Astrocyte (in vitro differentiated cells and primary cell): ENCODE measurements around the gene TRDN. TPM values are rescaled to one million over a fixed set of nuclear protein-coding genes. Genes with fewer than 3 reads are reported as not detected.

Experiments
- DNase-seq: peaks from one replicate; pipeline ENCODE4 v3.0.0-alpha.2; 2010; ENCODE audit warnings: low read depth
- FAIRE-seq: peaks from 2 replicates; lab custom pipeline; 2011; peaks lifted over from hg19 to GRCh38; lab: Jason Lieb, UNC
- H2AFZ ChIP-seq: 2 replicates; pipeline ENCODE4 v1.6.0; 2012; ENCODE audit warnings: low read depth, low read length, inconsistent platforms
- H3K27ac ChIP-seq: 2 replicates; pipeline ENCODE4 v1.5.1; 2011; ENCODE audit warnings: low read depth, low read length, inconsistent platforms
- H3K27me3 ChIP-seq: 2 replicates; pipeline ENCODE4 v1.6.0; 2011; ENCODE audit warnings: low read length, inconsistent platforms; ENCODE audit not compliant: insufficient read depth
- H3K36me3 ChIP-seq: 2 replicates; pipeline ENCODE4 v1.5.1; 2011; ENCODE audit warnings: low read length, inconsistent platforms; ENCODE audit not compliant: insufficient read depth
- H3K4me1 ChIP-seq: 2 replicates; pipeline ENCODE4 v1.5.1; 2011; ENCODE audit warnings: low read length, inconsistent platforms; ENCODE audit not compliant: insufficient read depth
- H3K4me2 ChIP-seq: 2 replicates; pipeline ENCODE4 v1.6.0; 2012; ENCODE audit warnings: low read length, inconsistent platforms
- H3K4me3 ChIP-seq: 2 replicates; pipeline ENCODE4 v1.5.1; 2011; ENCODE audit warnings: low read depth, mild to moderate bottlenecking, low read length, inconsistent platforms; ENCODE audit not compliant: insufficient read depth
- H3K79me2 ChIP-seq: 2 replicates; pipeline ENCODE4 v1.6.0; 2012; ENCODE audit warnings: mild to moderate bottlenecking, low read length, inconsistent platforms; ENCODE audit not compliant: insufficient read depth
- H3K9ac ChIP-seq: 2 replicates; pipeline ENCODE4 v1.6.0; 2012; ENCODE audit warnings: mild to moderate bottlenecking, low read length, inconsistent platforms
- H3K9me3 ChIP-seq: 2 replicates; pipeline ENCODE4 v1.5.1; 2012; ENCODE audit warnings: low read depth, mild to moderate bottlenecking, low read length, inconsistent platforms; ENCODE audit not compliant: insufficient read depth
- H4K20me1 ChIP-seq: 2 replicates; pipeline ENCODE4 v1.6.0; 2012; ENCODE audit warnings: low read length, inconsistent platforms; ENCODE audit not compliant: insufficient read depth
- H3K27ac Mint-ChIP-seq: one replicate; pipeline ENCODE4 v1.8.0; 2021; ENCODE audit warnings: mild to moderate bottlenecking, mixed read lengths; ENCODE audit not compliant: unreplicated experiment
- H3K27me3 Mint-ChIP-seq: one replicate; pipeline ENCODE4 v1.8.0; 2021; ENCODE audit warnings: low read depth, mixed read lengths; ENCODE audit not compliant: unreplicated experiment
- H3K36me3 Mint-ChIP-seq: one replicate; pipeline ENCODE4 v1.8.0; 2021; ENCODE audit warnings: low read depth, mixed read lengths; ENCODE audit not compliant: unreplicated experiment
- H3K4me1 Mint-ChIP-seq: one replicate; pipeline ENCODE4 v1.8.0; 2021; ENCODE audit warnings: low read depth, mixed read lengths; ENCODE audit not compliant: unreplicated experiment
- H3K4me3 Mint-ChIP-seq: one replicate; pipeline ENCODE4 v1.8.0; 2021; ENCODE audit warnings: mild to moderate bottlenecking, moderate library complexity, mixed read lengths; ENCODE audit not compliant: unreplicated experiment
- H3K9me3 Mint-ChIP-seq: one replicate; pipeline ENCODE4 v1.8.0; 2021; ENCODE audit warnings: mild to moderate bottlenecking, mixed read lengths; ENCODE audit not compliant: unreplicated experiment
- EZH2 ChIP-seq: IDR thresholded peaks from 2 replicates; pipeline ENCODE4 v1.6.1; 2012; ENCODE audit warnings: mild to moderate bottlenecking, low read length, inconsistent platforms; ENCODE audit not compliant: insufficient read depth
- total RNA-seq: library from RNA; stranded (reverse); gene quantifications from 2 replicates; pipeline ENCODE4 v1.2.1, GENCODE V29; 2021
- TF ChIP-seq, protein P1 (sequence below): IDR thresholded peaks from 2 replicates; pipeline ENCODE4 v1.5.1; 2011; ENCODE audit warnings: low read depth, mild to moderate bottlenecking, inconsistent platforms, low read length, moderate library complexity; ENCODE audit not compliant: insufficient read depth

Gene TRDN
- total RNA-seq, 1 donor from 2014 or later, result not detected

- H3K36me3 ChIP-seq, result no peaks in the 10 kb centered on the region
- no peak overlapping the region for H3K27ac Mint-ChIP-seq
- H4K20me1 ChIP-seq, result no peaks in the 10 kb centered on the region
- H3K4me1 Mint-ChIP-seq, result no peaks in the 10 kb centered on the region
- no peak for FAIRE-seq
- H3K9ac ChIP-seq, result no peak overlapping the region
- H3K4me1 ChIP-seq, result no peaks in the 10 kb centered on the region
- H3K4me3 Mint-ChIP-seq, result no peak overlapping the region
- no peaks in the 10 kb centered on the region for H3K27me3 ChIP-seq
- H3K27me3 Mint-ChIP-seq, result no peaks in the 10 kb centered on the region
- H2AFZ ChIP-seq, result no peak overlapping the region
- H3K79me2 ChIP-seq, result no peaks in the 10 kb centered on the region
- no peak for DNase-seq
- H3K9me3 ChIP-seq, result no peaks in the 10 kb centered on the region
- H3K9me3 Mint-ChIP-seq, result peaks cover 4% of the 10 kb centered on the region
- no peaks in the 10 kb centered on the region for H3K36me3 Mint-ChIP-seq
- no peak overlapping the region for H3K27ac ChIP-seq
- no peak overlapping the region for H3K4me2 ChIP-seq
- no peak overlapping the region for H3K4me3 ChIP-seq
- TF ChIP-seq EZH2, result no peak
- TF ChIP-seq, protein P1, sequence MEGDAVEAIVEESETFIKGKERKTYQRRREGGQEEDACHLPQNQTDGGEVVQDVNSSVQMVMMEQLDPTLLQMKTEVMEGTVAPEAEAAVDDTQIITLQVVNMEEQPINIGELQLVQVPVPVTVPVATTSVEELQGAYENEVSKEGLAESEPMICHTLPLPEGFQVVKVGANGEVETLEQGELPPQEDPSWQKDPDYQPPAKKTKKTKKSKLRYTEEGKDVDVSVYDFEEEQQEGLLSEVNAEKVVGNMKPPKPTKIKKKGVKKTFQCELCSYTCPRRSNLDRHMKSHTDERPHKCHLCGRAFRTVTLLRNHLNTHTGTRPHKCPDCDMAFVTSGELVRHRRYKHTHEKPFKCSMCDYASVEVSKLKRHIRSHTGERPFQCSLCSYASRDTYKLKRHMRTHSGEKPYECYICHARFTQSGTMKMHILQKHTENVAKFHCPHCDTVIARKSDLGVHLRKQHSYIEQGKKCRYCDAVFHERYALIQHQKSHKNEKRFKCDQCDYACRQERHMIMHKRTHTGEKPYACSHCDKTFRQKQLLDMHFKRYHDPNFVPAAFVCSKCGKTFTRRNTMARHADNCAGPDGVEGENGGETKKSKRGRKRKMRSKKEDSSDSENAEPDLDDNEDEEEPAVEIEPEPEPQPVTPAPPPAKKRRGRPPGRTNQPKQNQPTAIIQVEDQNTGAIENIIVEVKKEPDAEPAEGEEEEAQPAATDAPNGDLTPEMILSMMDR, result no peak
Observed at GRCh38 chr6:123467392-123467791, 169.4 kb downstream of the TRDN start.

DNA sequence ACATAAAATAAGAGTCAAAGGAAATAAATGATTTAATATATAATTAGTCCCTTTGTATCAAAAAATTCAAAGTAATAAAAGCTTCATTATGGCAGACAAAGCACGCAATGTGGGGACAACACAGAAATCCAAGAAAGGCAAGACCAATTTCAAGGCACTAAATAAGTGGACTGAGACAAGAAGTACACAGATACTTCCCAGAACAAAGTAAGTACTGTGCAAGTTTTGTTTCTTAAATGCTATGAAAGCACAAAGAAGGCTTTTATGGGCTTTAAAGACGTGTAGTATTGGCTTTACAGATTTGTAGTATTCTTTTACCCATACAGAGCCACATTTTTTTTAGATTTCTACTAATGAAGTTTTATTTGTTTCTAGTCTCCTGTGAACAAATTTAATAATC is 174.6 kb downstream of the TRDN start:
- no peak overlapping the region for H3K4me2 ChIP-seq
- no peak for DNase-seq
- H2AFZ ChIP-seq, result no peak overlapping the region
- no peak for FAIRE-seq
- no peaks in the 10 kb centered on the region for H3K36me3 Mint-ChIP-seq
- no peaks in the 10 kb centered on the region for H3K27me3 ChIP-seq
- no peaks in the 10 kb centered on the region for H3K9me3 Mint-ChIP-seq
- H3K4me1 Mint-ChIP-seq, result peaks cover under 1% of the 10 kb centered on the region
- TF ChIP-seq, protein P1, result no peak
- no peak for TF ChIP-seq EZH2
- no peaks in the 10 kb centered on the region for H3K27me3 Mint-ChIP-seq
- no peak overlapping the region for H3K27ac Mint-ChIP-seq
- H3K9ac ChIP-seq, result no peak overlapping the region
- no peaks in the 10 kb centered on the region for H3K79me2 ChIP-seq
- no peaks in the 10 kb centered on the region for H3K36me3 ChIP-seq
- no peaks in the 10 kb centered on the region for H4K20me1 ChIP-seq
- no peak overlapping the region for H3K27ac ChIP-seq
- H3K9me3 ChIP-seq, result no peaks in the 10 kb centered on the region
- no peak overlapping the region for H3K4me3 ChIP-seq
- no peak overlapping the region for H3K4me3 Mint-ChIP-seq
- no peaks in the 10 kb centered on the region for H3K4me1 ChIP-seq

DNA sequence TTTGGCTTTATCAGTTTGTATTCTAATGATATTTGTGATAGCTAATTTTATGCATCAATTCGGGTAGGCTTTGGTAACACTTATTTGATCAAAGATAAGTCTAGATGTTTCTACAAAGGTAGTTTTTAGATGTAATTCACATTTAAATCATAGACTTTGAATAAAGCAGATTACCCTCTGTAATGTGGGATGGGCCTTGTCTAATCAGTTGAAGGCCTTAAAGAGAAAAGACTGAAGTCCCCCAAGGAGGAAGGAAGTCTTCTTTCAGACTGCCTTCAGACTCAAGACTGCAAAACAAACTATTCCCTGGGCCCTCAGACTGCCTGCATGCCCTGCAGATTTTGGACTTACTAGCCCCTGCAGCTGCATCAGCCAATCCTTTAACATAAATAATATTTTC is 178.5 kb downstream of the TRDN start:
- Histone ChIP-seq H3K27me3 (no peaks in the 10 kb centered on the region), H4K20me1 (no peaks in the 10 kb centered on the region), H2AFZ (no peak overlapping the region), H3K4me3 (no peak overlapping the region), H3K4me2 (no peak overlapping the region), H3K9me3 (no peaks in the 10 kb centered on the region), H3K9ac (no peak overlapping the region), H3K79me2 (no peaks in the 10 kb centered on the region), H3K36me3 (no peaks in the 10 kb centered on the region), H3K4me1 (no peaks in the 10 kb centered on the region), H3K27ac (no peak overlapping the region)
- Mint-ChIP-seq H3K36me3 (no peaks in the 10 kb centered on the region), H3K9me3 (no peaks in the 10 kb centered on the region), H3K27ac (no peak overlapping the region), H3K4me3 (no peak overlapping the region), H3K27me3 (no peaks in the 10 kb centered on the region), H3K4me1 (peaks cover 6% of the 10 kb centered on the region)
- no peak for FAIRE-seq
- DNase-seq, result no peak
- TF ChIP-seq, protein P1, result no peak
- TF ChIP-seq EZH2, result no peak
